ENCODE results near the gene UBE2B. TPM values are rescaled to one million over a fixed set of nuclear protein-coding genes. Genes with fewer than 3 reads are reported as not detected.

The UBE2B gene
- total RNA-seq, 3 donors from 2014 or later (not counting 1 experiment from before 2014, with no cell fraction given), result 93.5 to 124 (median 116) TPM

DNA sequence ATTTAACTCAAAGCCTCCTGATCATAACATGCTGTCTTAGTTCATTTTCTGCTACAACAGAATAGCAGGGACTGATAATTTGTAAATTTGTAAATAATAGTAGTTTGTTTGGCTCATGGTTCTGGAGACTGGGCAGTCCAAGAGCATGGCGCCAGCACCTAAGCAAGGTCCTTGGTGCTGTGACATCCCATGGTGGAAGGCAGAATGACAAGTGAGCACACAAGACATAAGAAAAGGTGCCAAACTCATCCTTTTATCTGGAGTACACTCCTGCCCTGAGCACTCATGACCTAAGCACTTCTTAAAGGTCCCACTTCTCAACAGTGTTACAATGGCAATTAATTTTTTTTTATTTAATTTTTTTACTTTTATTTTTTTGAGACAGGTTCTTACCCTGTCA lies 16.1 kb downstream of the UBE2B start:
- H3K27me3 Mint-ChIP-seq (ENCODE audit: low read depth in 2 of 2), result no peaks in the 10 kb centered on the region
- no peak for DNase-seq
- H3K4me3 ChIP-seq (ENCODE audit: low read length), result no peak overlapping the region
- ATAC-seq, result peak in 1 of 3 donors; percentile 32
- no peak overlapping the region for H3K27ac ChIP-seq (ENCODE audit: low read length)
- peaks cover 12% of the 10 kb centered on the region for H3K36me3 Mint-ChIP-seq
- peaks cover 71% of the 10 kb centered on the region for H3K36me3 ChIP-seq (ENCODE audit: control insufficient read depth, insufficient read depth, low read length)
- H3K4me3 Mint-ChIP-seq, result no peak overlapping the region
- H3K27ac Mint-ChIP-seq, result peak overlapping the region in 1 of 2 donors; percentile 64
- TF ChIP-seq, protein P1, sequence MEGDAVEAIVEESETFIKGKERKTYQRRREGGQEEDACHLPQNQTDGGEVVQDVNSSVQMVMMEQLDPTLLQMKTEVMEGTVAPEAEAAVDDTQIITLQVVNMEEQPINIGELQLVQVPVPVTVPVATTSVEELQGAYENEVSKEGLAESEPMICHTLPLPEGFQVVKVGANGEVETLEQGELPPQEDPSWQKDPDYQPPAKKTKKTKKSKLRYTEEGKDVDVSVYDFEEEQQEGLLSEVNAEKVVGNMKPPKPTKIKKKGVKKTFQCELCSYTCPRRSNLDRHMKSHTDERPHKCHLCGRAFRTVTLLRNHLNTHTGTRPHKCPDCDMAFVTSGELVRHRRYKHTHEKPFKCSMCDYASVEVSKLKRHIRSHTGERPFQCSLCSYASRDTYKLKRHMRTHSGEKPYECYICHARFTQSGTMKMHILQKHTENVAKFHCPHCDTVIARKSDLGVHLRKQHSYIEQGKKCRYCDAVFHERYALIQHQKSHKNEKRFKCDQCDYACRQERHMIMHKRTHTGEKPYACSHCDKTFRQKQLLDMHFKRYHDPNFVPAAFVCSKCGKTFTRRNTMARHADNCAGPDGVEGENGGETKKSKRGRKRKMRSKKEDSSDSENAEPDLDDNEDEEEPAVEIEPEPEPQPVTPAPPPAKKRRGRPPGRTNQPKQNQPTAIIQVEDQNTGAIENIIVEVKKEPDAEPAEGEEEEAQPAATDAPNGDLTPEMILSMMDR (IDR thresholded peaks at IDR 0.05), result no peak
- no peaks in the 10 kb centered on the region for H3K27me3 ChIP-seq (ENCODE audit: control insufficient read depth, insufficient read depth, low read length)
- H3K4me1 Mint-ChIP-seq, result peaks cover 10 to 15% of the 10 kb centered on the region in 2 donors
- no peaks in the 10 kb centered on the region for H3K9me3 ChIP-seq (ENCODE audit: control insufficient read depth, insufficient read depth, low read length)
- WGBS (ENCODE audit: insufficient coverage), result 100% methylated on average over 1 of the region's 1 CpG
- H3K4me1 ChIP-seq (ENCODE audit: control insufficient read depth, insufficient read depth, low read length), result no peaks in the 10 kb centered on the region
- no peaks in the 10 kb centered on the region for H3K9me3 Mint-ChIP-seq
- intact Hi-C loops (cut with micrococcal nuclease), result no loop called here

GRCh38 chr5:134392301-134392700 lies 20.9 kb downstream of the UBE2B start:
- Mint-ChIP-seq H3K9me3 (no peaks in the 10 kb centered on the region), H3K4me1 (no peaks in the 10 kb centered on the region), H3K27me3 (ENCODE audit: low read depth in 2 of 2) (no peaks in the 10 kb centered on the region), H3K27ac (peak overlapping the region in 1 of 2 donors; percentile 29), H3K4me3 (no peak overlapping the region), H3K36me3 (peaks cover 7% of the 10 kb centered on the region)
- Histone ChIP-seq H3K36me3 (ENCODE audit: control insufficient read depth, insufficient read depth, low read length) (peaks cover 83% of the 10 kb centered on the region), H3K27ac (ENCODE audit: low read length) (no peak overlapping the region), H3K9me3 (ENCODE audit: control insufficient read depth, insufficient read depth, low read length) (no peaks in the 10 kb centered on the region), H3K4me3 (ENCODE audit: low read length) (no peak overlapping the region), H3K4me1 (ENCODE audit: control insufficient read depth, insufficient read depth, low read length) (no peaks in the 10 kb centered on the region), H3K27me3 (ENCODE audit: control insufficient read depth, insufficient read depth, low read length) (no peaks in the 10 kb centered on the region)
- intact Hi-C loops (cut with micrococcal nuclease), result no loop called here
- DNase-seq, result no peak
- WGBS (ENCODE audit: insufficient coverage), result 89% methylated on average over 1 of the region's 2 CpGs
- no peak for ATAC-seq
- TF ChIP-seq, protein P1 (IDR thresholded peaks at IDR 0.05), result no peak

DNA sequence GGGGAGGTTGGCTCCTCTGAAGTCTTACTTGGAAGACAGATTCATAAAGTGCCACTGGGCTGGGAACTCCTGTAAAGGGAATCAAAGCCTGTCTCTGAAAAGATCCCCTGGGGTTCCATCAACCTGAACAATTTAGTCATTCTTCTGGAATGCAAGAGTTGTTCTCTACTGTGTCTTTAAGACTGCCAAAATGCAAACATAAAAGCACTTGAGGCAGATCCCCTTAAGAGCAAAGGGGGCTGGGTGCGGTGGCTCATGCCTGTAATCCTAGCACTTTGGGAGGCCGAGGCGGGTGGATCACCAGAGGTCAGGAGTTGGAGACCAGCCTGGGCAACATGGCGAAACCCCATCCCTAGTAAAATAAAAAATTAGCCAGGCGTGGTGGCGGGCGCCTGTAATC lies 23.6 kb downstream of the UBE2B start:
- Histone ChIP-seq H3K4me1 (ENCODE audit: control insufficient read depth, insufficient read depth, low read length) (no peaks in the 10 kb centered on the region), H3K36me3 (ENCODE audit: control insufficient read depth, insufficient read depth, low read length) (peaks cover 76% of the 10 kb centered on the region), H3K27ac (ENCODE audit: low read length) (no peak overlapping the region), H3K9me3 (ENCODE audit: control insufficient read depth, insufficient read depth, low read length) (no peaks in the 10 kb centered on the region), H3K27me3 (ENCODE audit: control insufficient read depth, insufficient read depth, low read length) (no peaks in the 10 kb centered on the region), H3K4me3 (ENCODE audit: low read length) (no peak overlapping the region)
- Mint-ChIP-seq H3K9me3 (no peaks in the 10 kb centered on the region), H3K27me3 (ENCODE audit: low read depth in 2 of 2) (no peaks in the 10 kb centered on the region), H3K4me1 (no peaks in the 10 kb centered on the region), H3K36me3 (peaks cover 5% of the 10 kb centered on the region), H3K27ac (no peak overlapping the region), H3K4me3 (no peak overlapping the region)
- DNase-seq (no peak), ATAC-seq (no peak)
- TF ChIP-seq, protein P1 (IDR thresholded peaks at IDR 0.05), result no peak
- 95% methylated on average over 7 of the region's 7 CpGs for WGBS (ENCODE audit: insufficient coverage)
- intact Hi-C loops (cut with micrococcal nuclease), result no loop called here

DNA sequence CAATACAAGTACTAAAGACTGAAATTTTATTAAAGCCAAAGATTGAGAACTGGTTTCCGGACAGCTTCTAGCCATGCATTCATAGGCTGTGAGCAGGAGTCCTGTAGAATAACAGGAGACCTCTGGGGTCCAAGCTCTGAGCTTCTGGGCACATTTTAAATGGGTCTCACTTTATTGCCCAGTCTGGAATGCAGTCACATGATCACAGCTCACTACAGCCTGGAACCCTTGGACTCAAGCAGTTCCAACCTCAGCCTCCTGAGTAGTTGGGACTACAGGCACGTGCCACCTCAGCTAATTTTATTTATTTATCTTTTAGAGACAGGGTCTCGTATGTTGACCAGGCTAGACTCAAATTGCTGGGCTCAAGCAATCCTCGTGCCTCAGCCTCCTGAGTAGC lies 24.9 kb downstream of the UBE2B start:
- 100% methylated on average over 4 of the region's 4 CpGs for WGBS (ENCODE audit: insufficient coverage)
- Histone ChIP-seq H3K4me1 (ENCODE audit: control insufficient read depth, insufficient read depth, low read length) (no peaks in the 10 kb centered on the region), H3K36me3 (ENCODE audit: control insufficient read depth, insufficient read depth, low read length) (peaks cover 62% of the 10 kb centered on the region), H3K27me3 (ENCODE audit: control insufficient read depth, insufficient read depth, low read length) (no peaks in the 10 kb centered on the region), H3K27ac (ENCODE audit: low read length) (no peak overlapping the region), H3K4me3 (ENCODE audit: low read length) (no peak overlapping the region), H3K9me3 (ENCODE audit: control insufficient read depth, insufficient read depth, low read length) (no peaks in the 10 kb centered on the region)
- peak overlapping the region; percentile 24 to 45 for H3K27ac Mint-ChIP-seq
- H3K27me3 Mint-ChIP-seq (ENCODE audit: low read depth in 2 of 2), result no peaks in the 10 kb centered on the region
- DNase-seq (no peak), ATAC-seq (no peak)
- no peaks in the 10 kb centered on the region for H3K4me1 Mint-ChIP-seq
- intact Hi-C loops (cut with micrococcal nuclease), result no loop called here
- H3K9me3 Mint-ChIP-seq, result no peaks in the 10 kb centered on the region
- no peaks in the 10 kb centered on the region for H3K36me3 Mint-ChIP-seq
- no peak overlapping the region for H3K4me3 Mint-ChIP-seq
- TF ChIP-seq, protein P1 (IDR thresholded peaks at IDR 0.05), result no peak

Data from natural killer cell (primary cell).